ENCODE measurements around the gene ZCCHC9. TPM values are rescaled to one million over a fixed set of nuclear protein-coding genes. Genes with fewer than 3 reads are reported as not detected.

The ZCCHC9 gene
- total and polyA plus RNA-seq, 2 experiments from 2014 or later = 18.9 to 20.2 TPM

DNA sequence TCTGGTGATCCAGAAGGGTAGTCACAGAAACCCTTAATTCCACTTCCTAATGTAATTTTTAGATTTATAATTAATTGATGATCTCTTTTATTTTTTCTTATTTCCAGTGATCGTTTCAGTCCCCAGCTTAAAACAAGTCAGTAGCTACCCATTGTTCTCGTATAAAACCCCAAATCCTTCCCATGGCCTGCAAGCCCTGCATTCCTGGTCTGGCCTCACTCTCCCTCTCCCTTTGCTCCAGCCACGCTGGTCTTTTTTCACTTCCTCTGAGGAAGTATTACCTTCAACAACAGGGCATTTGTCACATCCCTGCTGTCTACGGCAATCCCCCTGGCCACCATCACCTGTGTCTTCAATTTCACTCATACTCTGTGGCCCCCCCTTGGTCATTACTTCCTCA, 47.8 kb downstream of the ZCCHC9 start:
- H3K4me1 ChIP-seq (ENCODE audit: insufficient read depth) = no peaks in the 10 kb centered on the region
- H3K9ac ChIP-seq = no peak overlapping the region
- H3K36me3 ChIP-seq (ENCODE audit: low read depth) = no peaks in the 10 kb centered on the region
- H3K9me2 ChIP-seq (ENCODE audit: insufficient read depth) = no peaks in the 10 kb centered on the region
- no peak overlapping the region for H3K27ac ChIP-seq
- H3K4me3 ChIP-seq = no peak overlapping the region
- no peak overlapping the region for H3K4me2 ChIP-seq (ENCODE audit: unreplicated experiment)
- no peak overlapping the region for H2AFZ ChIP-seq
- no peaks in the 10 kb centered on the region for H4K20me1 ChIP-seq (ENCODE audit: insufficient read depth)
- in situ Hi-C loops (cut with MboI) = no loop called here
- TF ChIP-seq EZH2phosphoT487 (IDR thresholded peaks at IDR 0.05; ENCODE audit: insufficient read depth, low read depth) = no peak
- no peak for TF ChIP-seq EZH2 (IDR thresholded peaks at IDR 0.05; ENCODE audit: insufficient read depth, poor library complexity, severe bottlenecking)
- H3F3A ChIP-seq (ENCODE audit: insufficient read depth) = no peaks in the 10 kb centered on the region
- WGBS, 2 experiments (ENCODE audit: low coverage in 1 of 2, low lambda C conversion rate in 2 of 2, missing lambda C conversion rate in 2 of 2) = 65 to 76% methylated on average over 4 of the region's 4 CpGs
- H3K27me3 ChIP-seq (replicated peaks; ENCODE audit: insufficient read depth) = no peaks in the 10 kb centered on the region
- H3K79me2 ChIP-seq (ENCODE audit: insufficient read depth) = no peaks in the 10 kb centered on the region
- DNase-seq = no peak
- no peaks in the 10 kb centered on the region for H3K9me3 ChIP-seq (ENCODE audit: low read depth)

DNA sequence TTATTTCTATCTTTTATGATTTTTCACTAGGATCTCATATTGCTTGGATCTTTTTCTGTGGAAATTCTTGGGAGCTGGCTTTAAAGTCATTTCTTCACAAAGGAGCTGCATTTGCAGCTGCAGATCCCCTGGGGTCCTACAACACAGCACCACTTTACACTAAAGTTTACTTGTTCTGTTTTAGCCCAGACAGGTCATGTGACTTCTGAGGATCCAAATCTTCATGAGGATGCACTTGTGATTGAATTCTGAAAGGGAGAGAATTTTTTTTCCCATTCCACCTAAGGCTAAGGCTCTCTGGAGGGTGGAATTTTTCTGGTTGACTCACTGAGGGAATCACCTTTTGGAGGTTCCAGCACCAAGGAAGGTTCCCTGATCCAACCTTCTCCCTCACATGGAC, 49.1 kb downstream of the ZCCHC9 start:
- Histone ChIP-seq H3K27me3 (replicated peaks; ENCODE audit: insufficient read depth) (no peaks in the 10 kb centered on the region), H2AFZ (no peak overlapping the region), H3K9me3 (ENCODE audit: low read depth) (no peaks in the 10 kb centered on the region), H3K27ac (no peak overlapping the region), H3K36me3 (ENCODE audit: low read depth) (no peaks in the 10 kb centered on the region), H3K79me2 (ENCODE audit: insufficient read depth) (no peaks in the 10 kb centered on the region), H4K20me1 (ENCODE audit: insufficient read depth) (no peaks in the 10 kb centered on the region), H3K4me3 (no peak overlapping the region), H3K4me2 (ENCODE audit: unreplicated experiment) (no peak overlapping the region), H3F3A (ENCODE audit: insufficient read depth) (no peaks in the 10 kb centered on the region), H3K9me2 (ENCODE audit: insufficient read depth) (no peaks in the 10 kb centered on the region), H3K4me1 (ENCODE audit: insufficient read depth) (no peaks in the 10 kb centered on the region), H3K9ac (no peak overlapping the region)
- no peak for TF ChIP-seq EZH2phosphoT487 (IDR thresholded peaks at IDR 0.05; ENCODE audit: insufficient read depth, low read depth)
- no peak for TF ChIP-seq EZH2 (IDR thresholded peaks at IDR 0.05; ENCODE audit: insufficient read depth, poor library complexity, severe bottlenecking)
- DNase-seq = no peak
- in situ Hi-C loops (cut with MboI) = no loop called here

DNA sequence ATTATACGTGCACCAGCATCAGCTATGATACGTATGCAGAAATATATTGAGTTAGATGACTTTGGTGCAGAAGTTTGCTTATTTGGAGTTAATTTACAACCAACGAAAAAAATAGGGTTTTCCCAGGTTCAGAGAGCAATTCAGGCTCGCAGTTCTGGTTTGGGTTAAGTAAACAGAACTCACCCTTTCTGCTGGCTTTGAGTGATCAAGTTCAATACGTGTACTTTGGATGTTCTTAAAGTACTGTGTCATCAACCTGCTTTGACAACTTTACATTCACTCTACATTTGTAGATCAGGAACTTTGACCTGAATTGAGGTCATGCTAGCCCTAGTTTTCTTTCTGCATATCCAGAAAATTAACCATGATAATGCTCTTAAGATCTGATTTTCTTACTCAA, 51.8 kb downstream of the ZCCHC9 start:
- DNase-seq = no peak
- Histone ChIP-seq H3K9me3 (ENCODE audit: low read depth) (no peaks in the 10 kb centered on the region), H3K4me2 (ENCODE audit: unreplicated experiment) (no peak overlapping the region), H2AFZ (no peak overlapping the region), H3K9ac (no peak overlapping the region), H3F3A (ENCODE audit: insufficient read depth) (no peaks in the 10 kb centered on the region), H3K27ac (no peak overlapping the region), H3K36me3 (ENCODE audit: low read depth) (no peaks in the 10 kb centered on the region), H3K4me1 (ENCODE audit: insufficient read depth) (no peaks in the 10 kb centered on the region), H3K4me3 (no peak overlapping the region), H4K20me1 (ENCODE audit: insufficient read depth) (no peaks in the 10 kb centered on the region), H3K9me2 (ENCODE audit: insufficient read depth) (no peaks in the 10 kb centered on the region), H3K27me3 (replicated peaks; ENCODE audit: insufficient read depth) (no peaks in the 10 kb centered on the region), H3K79me2 (ENCODE audit: insufficient read depth) (no peaks in the 10 kb centered on the region)
- TF ChIP-seq EZH2 (IDR thresholded peaks at IDR 0.05; ENCODE audit: insufficient read depth, poor library complexity, severe bottlenecking) (no peak), EZH2phosphoT487 (IDR thresholded peaks at IDR 0.05; ENCODE audit: insufficient read depth, low read depth) (no peak)
- in situ Hi-C loops (cut with MboI) = no loop called here
- WGBS, 2 experiments (ENCODE audit: low coverage in 1 of 2, low lambda C conversion rate in 2 of 2, missing lambda C conversion rate in 2 of 2) = 43 to 44% methylated on average over 5 of the region's 5 CpGs

DNA sequence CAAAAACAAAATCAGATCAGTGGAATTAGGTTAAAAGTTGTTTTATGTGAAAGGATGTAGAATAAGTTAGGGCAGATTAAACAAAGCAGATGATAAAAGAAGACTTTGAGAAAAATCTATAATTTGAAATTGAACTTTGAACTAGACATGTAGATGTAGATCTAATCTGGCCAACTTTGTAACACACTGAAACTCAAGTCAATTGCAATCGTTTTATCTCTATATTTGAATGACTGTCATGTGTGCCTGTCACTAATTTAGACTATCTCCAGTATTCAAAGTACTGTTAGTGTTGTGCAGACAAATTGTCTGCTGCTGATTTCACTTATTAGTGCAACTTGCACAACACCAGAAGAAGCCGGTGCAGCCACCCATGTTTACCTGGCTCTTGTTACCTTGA, 52.7 kb downstream of the ZCCHC9 start:
- H3K9me2 ChIP-seq (ENCODE audit: insufficient read depth) = no peaks in the 10 kb centered on the region
- no peak overlapping the region for H2AFZ ChIP-seq
- no peak overlapping the region for H3K9ac ChIP-seq
- H4K20me1 ChIP-seq (ENCODE audit: insufficient read depth) = no peaks in the 10 kb centered on the region
- no peak overlapping the region for H3K4me3 ChIP-seq
- no peaks in the 10 kb centered on the region for H3K79me2 ChIP-seq (ENCODE audit: insufficient read depth)
- H3K9me3 ChIP-seq (ENCODE audit: low read depth) = no peaks in the 10 kb centered on the region
- no peaks in the 10 kb centered on the region for H3K27me3 ChIP-seq (replicated peaks; ENCODE audit: insufficient read depth)
- no peak overlapping the region for H3K27ac ChIP-seq
- in situ Hi-C loops (cut with MboI) = no loop called here
- WGBS, 2 experiments (ENCODE audit: low coverage in 1 of 2, low lambda C conversion rate in 2 of 2, missing lambda C conversion rate in 2 of 2) = 29 to 42% methylated on average over 2 of the region's 2 CpGs
- H3F3A ChIP-seq (ENCODE audit: insufficient read depth) = no peaks in the 10 kb centered on the region
- DNase-seq = no peak
- H3K4me1 ChIP-seq (ENCODE audit: insufficient read depth) = no peaks in the 10 kb centered on the region
- TF ChIP-seq EZH2 (IDR thresholded peaks at IDR 0.05; ENCODE audit: insufficient read depth, poor library complexity, severe bottlenecking) (no peak), EZH2phosphoT487 (IDR thresholded peaks at IDR 0.05; ENCODE audit: insufficient read depth, low read depth) (no peak)
- H3K4me2 ChIP-seq (ENCODE audit: unreplicated experiment) = no peak overlapping the region
- H3K36me3 ChIP-seq (ENCODE audit: low read depth) = no peaks in the 10 kb centered on the region

Measured in GM23248 (cell line).